ENCODE measurements around the gene ZNF763. TPM values are rescaled to one million over a fixed set of nuclear protein-coding genes. Genes with fewer than 3 reads are reported as not detected.
"Not testable (repeated sequence)": the region's sequence is repeated elsewhere in the genome, so short reads cannot be mapped to it uniquely, and the experiment has no call there.

ZNF763 gene
- total and polyA plus RNA-seq, 11 donors = 1.3 to 6.2 (median 5.0) TPM

GRCh38 chr19:11927227-11927626, 37.6 kb upstream of the ZNF763 start:
- WGBS, 4 donors = 94 to 97% (median 95%) methylated on average over 3 of the region's 3 CpGs
- Histone ChIP-seq H3K27me3 (no peaks in the 10 kb centered on the region), H3K36me3 (peaks cover 0 to 6% (median 0%) of the 10 kb centered on the region in 9 donors), H3K4me3 (peak overlapping the region in 1 of 12 donors; percentile 9), H3K27ac (peak overlapping the region in 1 of 12 donors; percentile 31), H3K4me1 (peaks cover 0 to 31% (median 12%) of the 10 kb centered on the region in 12 donors), H3K9me3 (no peaks in the 10 kb centered on the region)
- ATAC-seq (no peak), DNase-seq (no peak)
- TF ChIP-seq CTCF (IDR thresholded peaks at IDR 0.05) (no peak), POLR2A (IDR thresholded peaks at IDR 0.05) (no peak)
- intact Hi-C loops (cut with DNase I) = loop anchor here in 3 of 10 donors (5.0 to 10.0 kb wide), 4 partner anchors 58 to 688 kb away; partner anchors contain the start of genes ZNF20 (in 1 of the 3), ZNF490 (in 1 of the 3) and ZNF791 (in 1 of the 3)

- intact Hi-C loops (cut with DNase I) = no loop called here
- Histone ChIP-seq H3K36me3 (peaks cover 0 to 6% (median 0%) of the 10 kb centered on the region in 9 donors), H3K4me3 (no peak overlapping the region), H3K4me1 (peaks cover 0 to 12% (median 5%) of the 10 kb centered on the region in 12 donors), H3K27me3 (no peaks in the 10 kb centered on the region), H3K27ac (no peak overlapping the region), H3K9me3 (peaks cover 0 to 9% (median 5%) of the 10 kb centered on the region in 12 donors)
- DNase-seq (no peak), ATAC-seq (no peak)
- no peak for TF ChIP-seq POLR2A (IDR thresholded peaks at IDR 0.05)
- TF ChIP-seq CTCF (IDR thresholded peaks at IDR 0.05) = no peak
- WGBS, 4 donors = 87 to 93% (median 91%) methylated on average over 3 of the region's 3 CpGs
These were observed 33.8 kb upstream of the ZNF763 start for GRCh38 chr19:11931051-11931450.

- peaks cover 0 to 14% (median 5%) of the 10 kb centered on the region in 12 donors for H3K9me3 ChIP-seq
- ATAC-seq = no peak
- 93 to 98% (median 96%) methylated on average over 3 of the region's 3 CpGs for WGBS, 4 donors
These were observed 33.3 kb upstream of the ZNF763 start for GRCh38 chr19:11931513-11931912.

GRCh38 chr19:11935829-11936228, 29.0 kb upstream of the ZNF763 start:
- H3K27me3 ChIP-seq; H3K27ac ChIP-seq; H3K4me3 ChIP-seq; DNase-seq; intact Hi-C loops (cut with DNase I); ATAC-seq; H3K4me1 ChIP-seq: not testable (repeated sequence)
- WGBS, 4 donors = 94 to 99% (median 98%) methylated on average over 3 of the region's 3 CpGs
- H3K9me3 ChIP-seq = peaks cover 0 to 52% (median 16%) of the 10 kb centered on the region in 12 donors
- H3K36me3 ChIP-seq = peaks cover 0 to 23% (median 0%) of the 10 kb centered on the region in 9 donors

More at GRCh38 chr19:11931513-11931912, 33.3 kb upstream of the ZNF763 start:
- DNase-seq = no peak
- Histone ChIP-seq H3K4me3 (no peak overlapping the region), H3K27me3 (no peaks in the 10 kb centered on the region), H3K27ac (no peak overlapping the region), H3K36me3 (peaks cover 0 to 6% (median 0%) of the 10 kb centered on the region in 9 donors), H3K4me1 (peaks cover 0 to 8% (median under 1%) of the 10 kb centered on the region in 12 donors)
- intact Hi-C loops (cut with DNase I) = no loop called here
- TF ChIP-seq POLR2A (IDR thresholded peaks at IDR 0.05) (no peak), CTCF (IDR thresholded peaks at IDR 0.05) (no peak)

- DNase-seq; ATAC-seq; H3K4me1 ChIP-seq; H3K4me3 ChIP-seq; intact Hi-C loops (cut with DNase I); H3K27ac ChIP-seq; H3K27me3 ChIP-seq: not testable (repeated sequence)
- Histone ChIP-seq H3K36me3 (peaks cover 0 to 46% (median 2%) of the 10 kb centered on the region in 9 donors), H3K9me3 (peaks cover 0 to 78% (median 36%) of the 10 kb centered on the region in 12 donors)
- 96 to 99% (median 98%) methylated on average over 3 of the region's 3 CpGs for WGBS, 4 donors
These were observed 26.5 kb upstream of the ZNF763 start for GRCh38 chr19:11938383-11938782.

GRCh38 chr19:11941361-11941887, 23.4 kb upstream of the ZNF763 start:
- ATAC-seq; H3K4me3 ChIP-seq; H3K4me1 ChIP-seq; H3K27me3 ChIP-seq; H3K27ac ChIP-seq; intact Hi-C loops (cut with DNase I): not testable (repeated sequence)
- H3K9me3 ChIP-seq = peaks cover 0 to 95% (median 63%) of the 10 kb centered on the region in 12 donors
- 97 to 100% (median 99%) methylated on average over 11 to 29 of the region's 29 CpGs for WGBS, 4 donors
- peak in 1 of 5 donors; percentile 52 for DNase-seq
- peaks cover 0 to 74% (median 2%) of the 10 kb centered on the region in 9 donors for H3K36me3 ChIP-seq
